H1 (cell line): ENCODE data around the gene ISG20L2. TPM values are rescaled to one million over a fixed set of nuclear protein-coding genes. Genes with fewer than 3 reads are reported as not detected.
A peak's percentile ranks its signal among the peaks of the same experiment; 100 is the strongest.

Experiments
- ATF3 ChIP-seq: IDR thresholded peaks from 2 replicates; pipeline ENCODE4 v1.6.1; 2011; ENCODE audit warnings: low read depth, mild to moderate bottlenecking, low read length; ENCODE audit not compliant: insufficient read depth
- GABPA ChIP-seq: IDR thresholded peaks from 2 replicates; pipeline ENCODE4 v1.6.1; 2011; ENCODE audit warnings: mild to moderate bottlenecking, low read length, moderate library complexity, borderline replicate concordance; ENCODE audit not compliant: insufficient read depth
- HDAC6 ChIP-seq: IDR thresholded peaks from one replicate; pipeline ENCODE4 v1.7.1; 2012; ENCODE audit warnings: low read depth, mild to moderate bottlenecking, inconsistent platforms, low read length, moderate library complexity
- POU5F1 ChIP-seq: IDR thresholded peaks from 2 replicates; pipeline ENCODE4 v1.6.1; 2011; ENCODE audit warnings: low read depth, mild to moderate bottlenecking, low read length, moderate library complexity
- RXRA ChIP-seq: IDR thresholded peaks from 2 replicates; pipeline ENCODE4 v1.6.1; 2011; ENCODE audit warnings: low read depth, mild to moderate bottlenecking, low read length, moderate library complexity; ENCODE audit not compliant: insufficient read depth
- SIN3A ChIP-seq, 2 experiments: IDR thresholded peaks in 1 of 2; conservative IDR thresholded peaks in 1 of 2; 2 replicates each; pipeline ENCODE4 v1.6.1; 2011 to 2012; ENCODE audit warnings: low read length in 2 of 2, improper control_type of control experiment in 1 of 2, low read depth in 1 of 2, mild to moderate bottlenecking in 1 of 2
- SP1 ChIP-seq: IDR thresholded peaks from 2 replicates; pipeline ENCODE4 v1.6.1; 2011; ENCODE audit warnings: low read depth, low read length
- SP2 ChIP-seq: IDR thresholded peaks from 2 replicates; pipeline ENCODE4 v1.6.1; 2012; ENCODE audit warnings: mild to moderate bottlenecking, low read length, inconsistent platforms
- TCF12 ChIP-seq: IDR thresholded peaks from 2 replicates; pipeline ENCODE4 v1.6.1; 2011; ENCODE audit warnings: low read depth, mild to moderate bottlenecking, low read length
- USF2 ChIP-seq: IDR thresholded peaks from 2 replicates; pipeline ENCODE4 v1.6.1; 2011; ENCODE audit warnings: low read length, improper control_type of control experiment
- polyA plus RNA-seq, 7 experiments: library from polyadenylated mRNA; depleted of rRNA in 3 of 7; stranded (reverse) in 5 of 7; unstranded in 2 of 7; fragments of >200 nt in 5 of 7; fragments of 200-250 nt in 2 of 7; gene quantifications; 1 replicate in 5 of 7; 2 replicates in 1 of 7; 4 replicates in 1 of 7; pipeline versions ENCODE4 v1.2.1 to v1.2.3, GENCODE V29; 2011 to 2013; ENCODE audit warnings: missing spikeins in 2 of 7, mixed read lengths in 2 of 7
- total RNA-seq: library from RNA; stranded (reverse); fragmentation: NEBNext Ultra II Directional; extraction: Animal tissue kit (Norgen Biotek cat#: 25700); gene quantifications from 2 replicates; pipeline ENCODE4 v1.2.1, GENCODE V29; 2021

ISG20L2 gene
- total and polyA plus RNA-seq, 2 of the 8 experiments (the other 6 are each of a cell fraction or from before 2014, with no cell fraction given) = 47.5 to 53.0 TPM

GRCh38 chr1:156689035-156689952, 39.3 kb downstream of the ISG20L2 start (continued):
- no peak for TF ChIP-seq TCF12
- TF ChIP-seq GABPA = peak; percentile 55; the same call in 1 of the 2 replicates
- TF ChIP-seq HDAC6 = no peak
- no peak for TF ChIP-seq ATF3
- no peak for TF ChIP-seq USF2
- no peak for TF ChIP-seq SP2
- TF ChIP-seq POU5F1 = no peak
- no peak for TF ChIP-seq SP1
- no peak for TF ChIP-seq RXRA
- TF ChIP-seq SIN3A (conservative IDR thresholded peaks at IDR 0.05 in 1 of 2, IDR thresholded peaks at IDR 0.05 in 1 of 2; ENCODE audit: low read depth in 1 of 2, low read length in 2 of 2) = peak in 1 of 2 experiments; percentile 88; a peak in 2 of 4 replicates
